ENCODE results near the gene ADGRG1. TPM values are rescaled to one million over a fixed set of nuclear protein-coding genes. Genes with fewer than 3 reads are reported as not detected.
A peak's percentile ranks its signal among the peaks of the same experiment; 100 is the strongest.

ADGRG1 gene
- total RNA-seq, 6 experiments from 2014 or later: 1.8 to 4.2 (median 3.4) TPM

- Histone ChIP-seq H3K4me1 (peaks cover 0 to 12% (median 4%) of the 10 kb centered on the region in 4 donors), H3K27ac (no peak overlapping the region), H3K9me3 (no peaks in the 10 kb centered on the region), H3K27me3 (no peaks in the 10 kb centered on the region), H3K36me3 (no peaks in the 10 kb centered on the region), H3K4me3 (no peak overlapping the region)
- TF ChIP-seq, protein P1, sequence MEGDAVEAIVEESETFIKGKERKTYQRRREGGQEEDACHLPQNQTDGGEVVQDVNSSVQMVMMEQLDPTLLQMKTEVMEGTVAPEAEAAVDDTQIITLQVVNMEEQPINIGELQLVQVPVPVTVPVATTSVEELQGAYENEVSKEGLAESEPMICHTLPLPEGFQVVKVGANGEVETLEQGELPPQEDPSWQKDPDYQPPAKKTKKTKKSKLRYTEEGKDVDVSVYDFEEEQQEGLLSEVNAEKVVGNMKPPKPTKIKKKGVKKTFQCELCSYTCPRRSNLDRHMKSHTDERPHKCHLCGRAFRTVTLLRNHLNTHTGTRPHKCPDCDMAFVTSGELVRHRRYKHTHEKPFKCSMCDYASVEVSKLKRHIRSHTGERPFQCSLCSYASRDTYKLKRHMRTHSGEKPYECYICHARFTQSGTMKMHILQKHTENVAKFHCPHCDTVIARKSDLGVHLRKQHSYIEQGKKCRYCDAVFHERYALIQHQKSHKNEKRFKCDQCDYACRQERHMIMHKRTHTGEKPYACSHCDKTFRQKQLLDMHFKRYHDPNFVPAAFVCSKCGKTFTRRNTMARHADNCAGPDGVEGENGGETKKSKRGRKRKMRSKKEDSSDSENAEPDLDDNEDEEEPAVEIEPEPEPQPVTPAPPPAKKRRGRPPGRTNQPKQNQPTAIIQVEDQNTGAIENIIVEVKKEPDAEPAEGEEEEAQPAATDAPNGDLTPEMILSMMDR (IDR thresholded peaks at IDR 0.05): no peak
- no peak for TF ChIP-seq POLR2A (IDR thresholded peaks at IDR 0.05)
- DNase-seq (no peak), ATAC-seq (no peak)
- intact Hi-C loops (cut with DNase I): no loop called here
- 100% methylated on average over 1 of the region's 8 CpGs for WGBS (ENCODE audit: insufficient coverage, low coverage, low lambda C conversion rate, missing lambda C conversion rate)
Measured at GRCh38 chr16:57684626-57685358, 56.4 kb downstream of the ADGRG1 start.

DNA sequence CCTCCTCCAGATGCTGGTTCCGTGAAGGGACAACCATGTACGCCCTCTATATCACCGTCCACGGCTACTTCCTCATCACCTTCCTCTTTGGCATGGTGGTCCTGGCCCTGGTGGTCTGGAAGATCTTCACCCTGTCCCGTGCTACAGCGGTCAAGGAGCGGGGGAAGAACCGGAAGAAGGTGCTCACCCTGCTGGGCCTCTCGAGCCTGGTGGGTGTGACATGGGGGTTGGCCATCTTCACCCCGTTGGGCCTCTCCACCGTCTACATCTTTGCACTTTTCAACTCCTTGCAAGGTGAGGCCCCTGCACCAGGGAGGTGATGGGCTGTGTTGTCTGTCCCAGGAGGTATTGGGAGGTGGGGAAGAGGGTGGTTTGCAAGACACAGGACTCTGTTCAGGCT lies 57.2 kb downstream of the ADGRG1 start:
- H3K27me3 ChIP-seq: no peaks in the 10 kb centered on the region
- H3K4me3 ChIP-seq: no peak overlapping the region
- peaks cover 0 to 12% (median 4%) of the 10 kb centered on the region in 4 donors for H3K4me1 ChIP-seq
- intact Hi-C loops (cut with DNase I): no loop called here
- no peak overlapping the region for H3K27ac ChIP-seq
- no peak for TF ChIP-seq POLR2A (IDR thresholded peaks at IDR 0.05)
- TF ChIP-seq, protein P1 (IDR thresholded peaks at IDR 0.05): no peak
- no peak for DNase-seq
- 77% methylated on average over 6 of the region's 11 CpGs for WGBS (ENCODE audit: insufficient coverage, low coverage, low lambda C conversion rate, missing lambda C conversion rate)
- H3K9me3 ChIP-seq: no peaks in the 10 kb centered on the region
- no peaks in the 10 kb centered on the region for H3K36me3 ChIP-seq
- no peak for ATAC-seq

DNA sequence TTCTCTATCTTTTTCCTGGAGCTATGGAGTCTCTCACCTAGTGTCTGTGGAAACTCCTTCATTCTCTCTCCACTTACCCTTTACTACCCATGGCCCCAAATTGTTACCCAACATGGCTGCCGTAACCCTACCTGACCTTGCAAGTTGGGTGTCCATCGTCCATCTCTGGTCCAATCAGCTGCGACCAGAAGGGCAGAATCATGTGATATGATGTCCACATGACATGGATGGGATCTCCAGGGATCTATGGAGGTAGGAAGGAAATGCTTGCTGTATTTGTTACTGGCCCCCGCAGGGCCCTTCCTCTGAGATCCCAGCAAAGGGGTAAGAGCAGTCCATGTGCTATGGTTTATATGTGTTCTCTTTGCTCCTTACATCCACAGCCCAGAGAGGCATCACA lies 58.1 kb downstream of the ADGRG1 start:
- DNase-seq (no peak), ATAC-seq (no peak)
- no peaks in the 10 kb centered on the region for H3K9me3 ChIP-seq
- H3K27me3 ChIP-seq: no peaks in the 10 kb centered on the region
- no peak overlapping the region for H3K4me3 ChIP-seq
- TF ChIP-seq, protein P1 (IDR thresholded peaks at IDR 0.05): no peak
- no peak for TF ChIP-seq POLR2A (IDR thresholded peaks at IDR 0.05)
- H3K36me3 ChIP-seq: no peaks in the 10 kb centered on the region
- 43% methylated on average over 4 of the region's 4 CpGs for WGBS (ENCODE audit: insufficient coverage, low coverage, low lambda C conversion rate, missing lambda C conversion rate)
- H3K4me1 ChIP-seq: peaks cover 0 to 12% (median 4%) of the 10 kb centered on the region in 4 donors
- no peak overlapping the region for H3K27ac ChIP-seq
- intact Hi-C loops (cut with DNase I): no loop called here

- H3K4me3 ChIP-seq: no peak overlapping the region
- no peaks in the 10 kb centered on the region for H3K36me3 ChIP-seq
- no peaks in the 10 kb centered on the region for H3K9me3 ChIP-seq
- ATAC-seq (peak in 2 of 4 donors; percentile 20 to 27), DNase-seq (no peak)
- peaks cover 0 to 12% (median 4%) of the 10 kb centered on the region in 4 donors for H3K4me1 ChIP-seq
- intact Hi-C loops (cut with DNase I): no loop called here
- no peaks in the 10 kb centered on the region for H3K27me3 ChIP-seq
- 49% methylated on average over 2 of the region's 3 CpGs for WGBS (ENCODE audit: insufficient coverage, low coverage, low lambda C conversion rate, missing lambda C conversion rate)
- no peak for TF ChIP-seq POLR2A (IDR thresholded peaks at IDR 0.05)
- TF ChIP-seq, protein P1 (IDR thresholded peaks at IDR 0.05): no peak
- no peak overlapping the region for H3K27ac ChIP-seq
Measured at GRCh38 chr16:57687363-57687929, 59.0 kb downstream of the ADGRG1 start.
